ENCODE measurements around the gene PPP1R3F.

Gene PPP1R3F

GRCh38 chrX:49230500-49231232, 38.9 kb upstream of the PPP1R3F start:
- no peak overlapping the region for H3K27ac ChIP-seq
- no peak for TF ChIP-seq ZFX (IDR thresholded peaks at IDR 0.05)
- no peak for TF ChIP-seq CTCF (conservative IDR thresholded peaks at IDR 0.05)

- no peak overlapping the region for H3K27ac ChIP-seq
- TF ChIP-seq CTCF (conservative IDR thresholded peaks at IDR 0.05) (no peak), ZFX (IDR thresholded peaks at IDR 0.05) (no peak)
These were observed 38.1 kb upstream of the PPP1R3F start for GRCh38 chrX:49231333-49232000.

GRCh38 chrX:49232525-49232924, 37.1 kb upstream of the PPP1R3F start:
- no peak overlapping the region for H3K27ac ChIP-seq
- TF ChIP-seq ZFX (IDR thresholded peaks at IDR 0.05) (no peak), CTCF (conservative IDR thresholded peaks at IDR 0.05) (no peak)

GRCh38 chrX:49233176-49233575, 36.4 kb upstream of the PPP1R3F start, which contains the start of gene CACNA1F:
TSS of gene CACNA1F (minus strand) at chrX:49233340. CDS start at chrX:49233309, 31 bp downstream.
- H3K27ac ChIP-seq, result no peak within 1 kb of the TSS
- TF ChIP-seq ZFX (IDR thresholded peaks at IDR 0.05) (no peak), CTCF (conservative IDR thresholded peaks at IDR 0.05) (no peak)

- TF ChIP-seq ZFX (IDR thresholded peaks at IDR 0.05) (no peak), CTCF (conservative IDR thresholded peaks at IDR 0.05) (no peak)
- no peak overlapping the region for H3K27ac ChIP-seq
These were observed 35.6 kb upstream of the PPP1R3F start for GRCh38 chrX:49233887-49234555.

- TF ChIP-seq ZFX (IDR thresholded peaks at IDR 0.05) (no peak), CTCF (conservative IDR thresholded peaks at IDR 0.05) (no peak)
- no peak overlapping the region for H3K27ac ChIP-seq
These were observed 32.5 kb upstream of the PPP1R3F start for GRCh38 chrX:49237060-49237459.

- no peak for TF ChIP-seq ZFX (IDR thresholded peaks at IDR 0.05)
- H3K27ac ChIP-seq, result no peak overlapping the region
These were observed 30.9 kb upstream of the PPP1R3F start for GRCh38 chrX:49238735-49239134.
